Kidney tubule cell (primary cell): Measurements from ENCODE around the gene CLIP2.
"Not testable (repeated sequence)": the region's sequence is repeated elsewhere in the genome, so short reads cannot be mapped to it uniquely, and the experiment has no call there.

Experiments used
- DNase-seq: peaks from one replicate; pipeline ENCODE4 v3.0.0-alpha.2; 2018; ENCODE audit warnings: low spot score

CLIP2 gene

GRCh38 chr7:74430961-74431466 is 141.8 kb downstream of the CLIP2 start:
- peak; percentile 37 for DNase-seq

- DNase-seq, result not testable (repeated sequence)
Observed at GRCh38 chr7:74437291-74437571, 148.0 kb downstream of the CLIP2 start.

- no peak for DNase-seq
Observed at GRCh38 chr7:74438327-74438726, 149.1 kb downstream of the CLIP2 start.

- peak; percentile 50 for DNase-seq
Observed at GRCh38 chr7:74439541-74439940, 150.3 kb downstream of the CLIP2 start.

- DNase-seq, result not testable (repeated sequence)
Observed at GRCh38 chr7:74440143-74440542, 150.9 kb downstream of the CLIP2 start.

GRCh38 chr7:74441801-74442200 is 152.6 kb downstream of the CLIP2 start:
- no peak for DNase-seq

GRCh38 chr7:74443543-74444247 is 154.5 kb downstream of the CLIP2 start:
- no peak for DNase-seq

GRCh38 chr7:74449144-74449543 is 159.9 kb downstream of the CLIP2 start:
- no peak for DNase-seq

- peak; percentile 57 for DNase-seq
Observed at GRCh38 chr7:74449809-74450397, 160.7 kb downstream of the CLIP2 start.

- DNase-seq, result peak; percentile 78
Observed at GRCh38 chr7:74452748-74453321, 163.6 kb downstream of the CLIP2 start.

- peak; percentile 73 for DNase-seq
Observed at GRCh38 chr7:74453322-74454011, 164.3 kb downstream of the CLIP2 start, which contains the start of gene GTF2IRD1. GTF2IRD1 (plus strand) TSS chr7:74453906; CDS start chr7:74508081, 54,175 bp downstream.

- DNase-seq, result no peak
Observed at GRCh38 chr7:74454021-74454924, 165.1 kb downstream of the CLIP2 start.

GRCh38 chr7:74454925-74455288 is 165.7 kb downstream of the CLIP2 start:
- no peak for DNase-seq

- DNase-seq, result peak; percentile 66
Observed at GRCh38 chr7:74455291-74455804, 166.1 kb downstream of the CLIP2 start.
